NB4 (cell line): Measurements from ENCODE around the gene IMP3.

Source experiments
- CTCF ChIP-seq: IDR thresholded peaks from one replicate; pipeline ENCODE4 v1.5.1; 2012; ENCODE audit warnings: low read depth, low read length
- MYC ChIP-seq: IDR thresholded peaks from 2 replicates; pipeline ENCODE4 v1.6.1; 2011; ENCODE audit warnings: low read depth, low read length
- POLR2A ChIP-seq: IDR thresholded peaks from 2 replicates; pipeline ENCODE4 v1.6.1; 2011; ENCODE audit warnings: mild to moderate bottlenecking; ENCODE audit not compliant: insufficient read length; ENCODE audit errors: extremely low read depth

GRCh38 chr15:75594276-75594675 lies 45.7 kb downstream of the IMP3 start:
- TF ChIP-seq CTCF (no peak), POLR2A (no peak), MYC (no peak)
